ENCODE data around the gene POU3F1.
"Not testable (repeated sequence)": the region's sequence is repeated elsewhere in the genome, so short reads cannot be mapped to it uniquely, and the experiment has no call there.

The POU3F1 gene

GRCh38 chr1:38046884-38047602, 450 bp upstream of the POU3F1 start:
- peak; percentile 92 for DNase-seq

DNA sequence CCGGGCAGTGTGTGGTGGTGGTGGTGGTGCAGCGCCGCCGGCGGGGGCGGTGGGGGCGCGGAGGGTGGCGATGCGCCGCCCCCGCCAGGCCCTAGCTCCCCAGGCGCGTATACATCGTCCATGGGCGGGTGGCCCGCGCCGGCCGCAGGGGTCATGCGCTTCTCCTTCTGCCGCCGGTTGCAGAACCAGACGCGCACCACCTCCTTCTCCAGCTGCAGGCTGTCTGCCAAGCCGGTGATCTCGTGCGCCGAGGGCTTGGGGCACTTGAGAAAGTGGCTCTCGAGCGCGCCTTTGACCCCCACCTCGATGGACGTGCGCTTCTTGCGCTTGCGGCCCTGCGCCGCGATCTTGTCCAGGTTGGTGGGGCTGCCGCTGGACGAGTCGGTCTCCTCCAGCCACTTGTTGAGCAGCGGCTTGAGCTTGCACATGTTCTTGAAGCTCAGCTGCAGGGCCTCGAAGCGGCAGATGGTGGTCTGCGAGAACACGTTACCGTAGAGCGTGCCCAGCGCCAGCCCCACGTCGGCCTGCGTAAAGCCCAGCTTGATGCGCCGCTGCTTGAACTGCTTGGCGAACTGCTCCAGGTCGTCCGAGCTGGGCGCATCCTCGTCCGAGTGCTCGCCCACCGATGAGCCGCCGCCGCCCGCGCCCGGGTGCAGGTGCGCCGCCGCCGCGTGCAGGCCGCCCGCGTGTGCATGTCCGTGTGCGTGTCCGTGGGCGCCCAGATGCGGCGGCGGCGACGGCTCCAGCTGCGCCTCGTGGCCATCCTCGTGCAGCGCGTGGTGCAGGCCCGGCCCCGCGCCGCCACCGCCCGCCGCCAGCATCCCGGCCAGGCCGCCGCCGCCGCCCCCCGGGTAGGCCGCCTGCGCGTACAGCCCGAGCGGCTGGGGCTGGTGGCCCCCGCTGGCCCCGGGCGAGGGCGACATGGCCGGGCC, 926 bp downstream of the POU3F1 start:
- peak; percentile 88 for DNase-seq

GRCh38 chr1:38044221-38045215, 2.1 kb downstream of the POU3F1 start:
- peak; percentile 65 for DNase-seq

DNA sequence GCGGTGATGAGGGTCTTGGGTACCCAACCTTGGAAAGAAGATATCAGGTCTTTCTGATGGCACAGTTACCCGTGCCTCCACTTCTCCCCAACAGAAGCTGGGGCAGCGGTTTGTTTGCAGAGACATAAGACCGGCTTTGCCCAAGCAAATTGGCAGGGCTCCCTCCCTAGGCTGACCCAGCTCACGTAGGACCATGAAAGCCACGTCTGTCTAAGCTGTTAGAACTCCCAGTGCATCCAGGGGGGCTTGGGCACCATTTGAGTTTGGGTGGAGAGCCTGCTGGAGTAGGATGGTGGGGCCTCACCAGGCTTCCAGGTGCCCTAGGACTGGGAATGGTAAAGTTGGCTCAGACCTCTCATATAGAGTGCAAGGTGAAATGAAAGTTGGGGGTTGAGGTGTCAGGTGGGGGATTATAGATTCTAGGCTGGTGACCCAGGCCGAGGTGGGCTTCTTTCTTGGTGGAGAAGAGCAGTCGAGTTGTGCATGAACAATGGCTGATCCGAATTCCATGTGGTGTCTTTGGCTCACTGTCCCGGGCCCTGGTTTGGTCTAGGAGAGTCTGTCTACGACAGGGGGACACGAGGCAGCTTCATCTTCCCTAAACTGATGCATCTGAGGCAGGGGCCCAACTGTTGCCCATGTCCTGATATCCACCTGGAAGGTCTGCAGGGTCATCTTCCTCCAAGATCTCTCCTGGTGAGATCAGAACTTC, 3.4 kb downstream of the POU3F1 start:
- no peak for DNase-seq

DNA sequence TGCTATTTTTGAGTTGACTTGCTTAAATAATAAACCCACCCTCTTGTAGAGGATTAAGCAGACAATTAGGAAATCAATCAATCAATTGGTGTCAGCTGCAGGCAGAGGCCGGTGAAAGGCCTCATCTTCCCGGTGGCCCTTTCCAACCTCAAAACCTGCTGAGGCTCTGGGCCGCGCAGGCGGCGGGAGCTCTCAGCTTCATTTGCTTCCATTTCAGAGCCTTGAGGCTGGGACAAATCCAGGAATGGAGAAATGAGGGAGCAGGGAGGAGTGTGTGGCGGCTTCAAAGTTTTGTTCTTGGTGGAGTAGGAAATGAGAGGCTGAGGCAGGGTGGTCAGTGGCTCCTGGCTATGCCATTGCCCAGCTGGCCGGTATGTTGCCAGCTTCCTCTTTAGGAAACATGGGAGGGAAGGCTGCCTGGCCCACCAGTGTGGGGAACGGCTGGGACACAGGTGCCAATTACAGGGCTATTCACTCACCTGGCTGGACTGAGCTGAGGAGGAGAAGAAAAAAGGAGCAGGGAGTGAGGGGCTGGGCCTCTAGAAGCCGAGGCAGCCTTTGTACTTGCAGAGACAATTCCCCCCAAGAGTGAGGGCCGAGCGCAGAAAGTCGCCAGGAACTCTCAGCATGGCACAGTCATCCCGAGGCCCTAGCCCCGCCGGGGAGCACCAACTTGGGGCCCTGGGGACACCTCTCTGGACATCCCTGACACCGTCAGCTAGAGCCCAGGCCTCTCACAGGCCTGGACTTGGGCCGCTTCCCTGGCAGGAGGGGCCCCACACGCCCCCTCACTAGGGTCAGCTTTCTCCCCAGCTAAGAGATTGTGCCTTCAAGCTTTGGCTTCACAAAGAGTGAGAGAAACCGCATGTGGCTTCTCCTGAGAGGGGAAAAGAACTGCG, 4.4 kb downstream of the POU3F1 start:
- peak; percentile 59 for DNase-seq

DNA sequence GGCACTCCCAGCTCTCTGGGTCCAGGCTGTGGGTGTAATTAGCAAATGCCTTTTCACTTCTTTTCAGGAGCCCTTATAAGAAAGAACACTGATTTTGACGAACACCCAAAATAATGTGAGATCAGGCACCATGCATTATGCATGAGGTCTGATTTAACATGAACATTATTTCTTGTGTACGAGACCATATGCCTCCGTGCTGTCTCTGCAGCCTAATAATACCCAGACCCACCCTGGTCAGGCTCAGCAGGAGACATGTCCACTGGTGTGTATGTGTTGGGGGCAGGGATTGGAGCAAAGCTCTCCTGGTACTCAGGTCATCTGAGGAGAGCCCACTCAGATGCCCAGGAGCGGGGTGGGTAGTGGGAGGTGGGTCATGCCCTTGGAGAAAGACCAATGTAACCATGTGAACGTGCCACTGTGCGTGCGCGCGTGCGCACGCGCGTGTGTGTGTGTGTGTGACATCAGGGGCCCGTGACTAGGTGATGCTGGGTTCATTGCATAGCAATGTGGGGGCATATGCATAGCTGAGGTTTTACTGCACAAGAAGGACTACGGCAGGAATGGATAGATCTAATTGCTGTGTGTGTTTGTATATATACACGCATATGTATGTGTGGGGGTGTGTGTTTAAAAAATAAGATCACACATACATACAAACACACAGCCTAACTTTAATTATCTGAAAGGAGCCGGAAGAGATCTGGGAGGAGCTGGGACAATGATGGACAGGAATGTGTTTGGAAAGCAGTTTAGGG, 7.1 kb downstream of the POU3F1 start:
- no peak for DNase-seq

GRCh38 chr1:38038861-38039260, 7.7 kb downstream of the POU3F1 start:
- no peak for DNase-seq

- no peak for DNase-seq
Observed at GRCh38 chr1:38037221-38037939, 9.2 kb downstream of the POU3F1 start.

- no peak for DNase-seq
Observed at GRCh38 chr1:38034871-38035270, 11.7 kb downstream of the POU3F1 start.

GRCh38 chr1:38032992-38033391, 13.6 kb downstream of the POU3F1 start:
- not testable (repeated sequence) for DNase-seq

DNA sequence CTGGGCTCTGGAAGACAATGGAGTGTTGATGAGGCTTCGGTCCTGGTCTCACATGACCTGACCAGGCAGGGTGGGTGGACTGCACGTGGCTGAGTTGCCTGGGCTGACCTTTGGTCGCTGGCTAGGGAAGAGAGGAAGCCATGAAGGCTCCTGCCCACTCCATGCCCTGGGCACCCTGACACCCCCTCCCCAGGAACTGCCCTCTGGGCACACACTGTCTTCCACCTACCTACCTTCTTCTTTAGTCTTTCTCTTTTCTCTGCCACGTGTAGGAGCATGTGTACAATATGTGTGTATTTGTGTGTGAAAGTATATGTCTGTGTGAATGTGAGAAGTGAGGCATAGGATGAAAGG, 15.1 kb downstream of the POU3F1 start:
- no peak for DNase-seq

GRCh38 chr1:38030596-38031512, 15.7 kb downstream of the POU3F1 start:
- no peak for DNase-seq

DNA sequence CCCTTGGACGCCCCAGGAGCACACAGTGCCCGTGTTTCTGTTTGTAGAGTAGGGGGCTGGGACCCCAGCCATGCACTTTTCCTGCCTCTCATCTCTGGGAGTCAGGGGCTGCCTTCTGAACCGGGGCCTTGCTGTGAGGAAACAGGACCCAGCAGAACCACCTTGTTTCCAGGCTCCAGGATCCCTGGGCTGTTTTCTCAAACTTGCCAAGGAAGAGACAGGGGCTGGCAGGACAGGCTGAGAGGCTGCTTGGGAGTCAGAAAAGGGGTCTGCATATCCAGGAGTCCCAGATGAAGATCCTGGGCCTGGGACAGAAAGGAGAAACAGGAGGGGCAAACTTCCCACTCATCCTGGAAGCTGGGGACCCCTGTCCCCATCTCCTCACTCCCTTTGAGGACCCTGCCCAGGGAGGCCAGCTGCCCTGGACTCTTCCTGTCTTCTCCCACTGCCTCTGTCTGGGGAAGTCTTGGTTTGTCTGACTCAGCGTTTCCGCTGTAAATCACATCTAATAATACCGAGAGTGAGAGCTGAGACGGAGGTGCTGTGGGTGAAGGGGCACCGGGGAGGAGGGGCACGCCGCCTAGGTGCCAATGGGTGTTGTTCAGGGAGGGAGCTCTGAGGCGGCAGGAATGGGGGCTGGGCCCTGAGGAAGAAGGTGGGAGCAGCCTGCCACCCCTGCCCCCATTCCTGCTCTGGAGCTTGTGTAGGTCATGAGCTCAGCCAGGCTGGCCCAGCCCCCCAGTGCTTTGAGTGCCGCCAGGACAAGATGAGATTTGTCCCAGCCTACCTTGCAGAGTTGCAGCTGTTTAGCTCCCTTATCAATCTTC, 16.7 kb downstream of the POU3F1 start:
- DNase-seq: peak; percentile 71

DNA sequence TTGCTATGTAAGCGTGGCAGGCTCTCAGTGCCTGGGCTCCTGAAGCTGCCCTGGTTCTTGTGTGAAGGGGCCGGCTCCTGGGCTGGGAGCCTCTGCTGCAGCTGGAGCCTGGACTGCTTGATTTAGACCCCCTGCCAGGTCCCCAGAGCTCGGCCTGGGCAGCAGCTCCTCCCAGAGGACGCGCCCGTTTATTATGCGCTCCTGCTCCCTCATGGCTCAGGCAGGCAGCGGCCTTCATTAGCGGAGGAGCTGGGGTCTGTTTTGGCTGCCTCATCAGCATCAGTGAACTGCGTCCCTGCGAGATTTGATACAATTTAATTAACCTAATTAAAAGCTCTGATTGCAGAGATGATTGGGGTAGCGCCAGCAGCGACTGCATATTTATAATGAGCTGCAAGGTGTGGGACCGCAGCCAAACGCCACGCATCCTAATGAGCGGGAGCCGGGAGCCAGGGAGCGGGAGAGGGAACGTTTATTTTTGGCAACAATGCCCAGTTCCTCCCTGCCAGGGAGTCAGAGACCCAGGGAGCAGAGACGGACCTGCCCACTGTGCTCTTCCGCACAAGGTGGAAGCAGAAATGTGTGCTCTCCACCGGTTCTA, 17.4 kb downstream of the POU3F1 start:
- peak; percentile 85 for DNase-seq

- DNase-seq: no peak
Observed at GRCh38 chr1:38028671-38029070, 17.9 kb downstream of the POU3F1 start.

DNA sequence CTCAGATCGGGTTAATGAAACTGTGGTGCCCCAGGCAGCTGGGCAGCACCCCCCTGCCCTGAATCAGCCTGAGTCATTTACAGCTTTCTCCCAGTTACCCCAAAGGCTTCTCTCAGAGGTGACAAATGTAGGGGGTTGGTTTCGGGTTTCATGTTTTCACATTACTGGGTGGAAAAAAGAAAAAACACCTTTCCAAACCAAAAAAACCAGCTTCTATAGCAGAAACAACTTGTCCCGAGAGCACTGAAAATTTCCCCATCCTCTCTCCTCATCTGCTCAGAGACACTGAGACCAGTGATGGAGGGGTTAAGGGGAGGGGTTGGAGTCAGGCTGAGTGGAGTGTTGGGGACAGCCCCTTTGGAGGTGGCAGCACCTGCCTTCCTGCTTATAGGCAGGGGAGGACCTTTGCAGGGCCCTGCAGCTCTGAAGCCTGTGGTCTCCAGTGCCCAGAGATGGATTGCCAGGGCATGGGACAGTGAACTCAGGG, 18.4 kb downstream of the POU3F1 start:
- no peak for DNase-seq
